AG09319 (cell line): ENCODE data around the gene ZNRF3.
A peak's percentile ranks its signal among the peaks of the same experiment; 100 is the strongest.
"Not testable (repeated sequence)": the region's sequence is repeated elsewhere in the genome, so short reads cannot be mapped to it uniquely, and the experiment has no call there.

ENCODE experiments used
- DNase-seq: peaks from one replicate; pipeline ENCODE4 v3.0.0-alpha.2; 2010; ENCODE audit warnings: low read depth; ENCODE audit errors: extremely low read depth
- TF ChIP-seq, protein P1 (sequence below): IDR thresholded peaks from 2 replicates; pipeline ENCODE4 v1.5.1; 2011; ENCODE audit warnings: low read depth, mild to moderate bottlenecking, inconsistent platforms, low read length, moderate library complexity

ZNRF3 gene

GRCh38 chr22:28882878-28883656 is at the start of gene ZNRF3:
ZNRF3 (plus strand) TSS chr22:28883572; CDS start chr22:28883767, 195 bp downstream.
- TF ChIP-seq, protein P1, sequence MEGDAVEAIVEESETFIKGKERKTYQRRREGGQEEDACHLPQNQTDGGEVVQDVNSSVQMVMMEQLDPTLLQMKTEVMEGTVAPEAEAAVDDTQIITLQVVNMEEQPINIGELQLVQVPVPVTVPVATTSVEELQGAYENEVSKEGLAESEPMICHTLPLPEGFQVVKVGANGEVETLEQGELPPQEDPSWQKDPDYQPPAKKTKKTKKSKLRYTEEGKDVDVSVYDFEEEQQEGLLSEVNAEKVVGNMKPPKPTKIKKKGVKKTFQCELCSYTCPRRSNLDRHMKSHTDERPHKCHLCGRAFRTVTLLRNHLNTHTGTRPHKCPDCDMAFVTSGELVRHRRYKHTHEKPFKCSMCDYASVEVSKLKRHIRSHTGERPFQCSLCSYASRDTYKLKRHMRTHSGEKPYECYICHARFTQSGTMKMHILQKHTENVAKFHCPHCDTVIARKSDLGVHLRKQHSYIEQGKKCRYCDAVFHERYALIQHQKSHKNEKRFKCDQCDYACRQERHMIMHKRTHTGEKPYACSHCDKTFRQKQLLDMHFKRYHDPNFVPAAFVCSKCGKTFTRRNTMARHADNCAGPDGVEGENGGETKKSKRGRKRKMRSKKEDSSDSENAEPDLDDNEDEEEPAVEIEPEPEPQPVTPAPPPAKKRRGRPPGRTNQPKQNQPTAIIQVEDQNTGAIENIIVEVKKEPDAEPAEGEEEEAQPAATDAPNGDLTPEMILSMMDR = no peak
- DNase-seq = peak; percentile 87

- TF ChIP-seq, protein P1 = no peak
- DNase-seq = no peak
These were observed 47.7 kb upstream of the ZNRF3 start for GRCh38 chr22:28835630-28836189.

DNA sequence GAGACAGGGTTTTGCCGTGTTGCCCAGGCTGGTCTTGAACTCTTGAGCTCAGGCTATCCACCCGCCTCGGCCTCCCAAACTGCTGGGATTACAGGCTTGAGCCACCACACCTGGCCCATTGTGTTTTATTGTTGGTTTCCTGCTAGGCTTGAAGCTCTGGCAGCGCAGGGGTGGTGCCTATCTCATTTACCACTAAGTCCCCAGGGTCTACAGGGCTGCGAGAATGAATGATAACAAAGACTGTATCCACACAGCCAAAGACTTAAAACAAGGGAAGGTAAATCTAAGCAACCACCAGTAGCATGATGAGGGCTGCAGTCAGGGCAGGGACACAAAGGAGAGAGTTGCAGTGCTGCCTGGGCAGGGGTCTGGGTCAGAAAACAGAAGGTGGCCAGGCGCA is 45.7 kb upstream of the ZNRF3 start:
- no peak for DNase-seq
- TF ChIP-seq, protein P1 = no peak

DNA sequence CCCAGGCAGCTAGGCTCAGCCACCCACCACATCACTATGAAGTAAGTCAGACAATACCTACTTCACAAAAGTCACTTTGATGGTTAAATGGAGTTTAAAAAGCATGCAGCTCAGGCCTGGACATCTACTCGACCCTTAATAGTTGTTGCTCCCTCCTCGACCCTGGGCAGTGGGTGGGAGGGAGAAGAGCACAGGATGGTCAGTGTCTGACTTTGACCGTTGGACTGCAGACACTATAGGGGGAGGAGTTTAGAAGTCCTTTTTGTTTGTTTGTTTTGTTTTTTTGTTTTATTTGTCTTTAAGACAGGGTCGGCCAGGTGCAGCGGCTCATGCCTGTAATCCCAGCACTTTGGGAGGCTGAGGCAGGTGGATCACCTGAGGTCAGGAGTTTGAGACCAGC is 44.4 kb upstream of the ZNRF3 start:
- TF ChIP-seq, protein P1 = no peak
- no peak for DNase-seq

DNA sequence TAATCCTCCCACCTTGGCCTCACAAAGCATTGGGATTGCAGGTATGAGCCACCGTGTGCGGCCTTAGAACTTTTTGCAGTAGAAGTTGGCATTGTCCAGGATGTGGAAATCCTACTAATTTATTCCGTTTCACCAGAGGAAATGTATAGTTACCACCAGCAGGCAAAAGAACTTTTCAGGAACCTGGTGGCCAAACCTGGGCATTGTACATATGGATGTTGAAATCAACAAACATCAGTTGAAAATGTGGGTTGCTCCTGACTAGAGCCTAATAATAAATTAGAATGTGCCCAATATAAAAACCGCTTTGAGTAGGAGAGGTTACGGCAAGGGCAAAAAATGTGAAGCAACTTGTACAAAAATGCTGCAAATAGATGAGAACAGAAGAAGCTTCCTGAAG is 42.3 kb upstream of the ZNRF3 start:
- no peak for DNase-seq
- TF ChIP-seq, protein P1 = no peak

DNA sequence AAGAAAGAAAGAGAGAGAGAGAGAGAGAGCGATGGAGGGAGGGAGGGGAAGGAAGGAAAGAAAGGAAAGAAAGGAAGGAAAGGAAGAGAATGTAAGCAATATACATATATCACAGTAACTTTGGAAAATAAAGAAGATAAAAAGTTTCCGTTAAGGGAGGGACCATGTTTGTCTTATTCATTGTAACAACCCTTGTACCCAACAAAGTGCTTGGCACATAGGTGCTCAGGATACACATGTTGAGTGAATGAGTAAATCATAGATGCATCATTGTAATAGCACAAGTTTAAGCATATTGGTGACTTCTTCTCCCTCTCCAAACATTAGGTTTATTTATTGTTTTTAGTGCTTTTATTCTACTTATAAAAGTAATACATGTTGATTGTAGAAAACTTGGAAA is 39.7 kb upstream of the ZNRF3 start:
- no peak for DNase-seq
- TF ChIP-seq, protein P1 = no peak

GRCh38 chr22:28844277-28844676 is 39.1 kb upstream of the ZNRF3 start:
- not testable (repeated sequence) for DNase-seq
